OCI-LY7 (cell line): ENCODE data around the gene CSF2RB. TPM values are rescaled to one million over a fixed set of nuclear protein-coding genes. Genes with fewer than 3 reads are reported as not detected.

Experiments
- BruUV-seq: library from RNA; stranded (reverse); fragments of 400-500 nt; replicated peaks from 2 replicates; lab custom pipeline; 2021; lab: Mats Ljungman, UMichigan
- CTCF ChIA-PET: fragments of 300-600 bp; sonication (Branson Sonifier 250); formaldehyde crosslinking; loops from one replicate; lab custom pipeline; 2022; ENCODE audit warnings: antibody characterized with exemption; ENCODE audit not compliant: unreplicated experiment; lab: Charles Lee
- POLR2A ChIA-PET: fragments of 300-600 bp; sonication (Branson Sonifier 250); formaldehyde crosslinking; loops from one replicate; lab custom pipeline; 2022; ENCODE audit warnings: antibody characterized with exemption; lab: Charles Lee
- DNase-seq: peaks from one replicate; pipeline ENCODE4 v3.0.0-alpha.2; 2015; ENCODE audit warnings: low spot score
- H2AFZ ChIP-seq: fragments of 200-600 bp; sonication (generic), shearing (Covaris generic); 2 replicates; pipeline ENCODE4 v1.6.1; 2014; ENCODE audit warnings: mild to moderate bottlenecking, antibody characterized with exemption, low read length, moderate library complexity
- H3K27ac ChIP-seq: fragments of 200-600 bp; sonication (generic); 2 replicates; pipeline ENCODE4 v1.5.1; 2014; ENCODE audit warnings: mixed run types, low read depth, mild to moderate bottlenecking, moderate library complexity, low read length, inconsistent platforms; ENCODE audit not compliant: poor library complexity, severe bottlenecking
- H3K36me3 ChIP-seq: fragments of 200-600 bp; sonication (generic); 2 replicates; pipeline ENCODE4 v1.6.1; 2014; ENCODE audit warnings: mild to moderate bottlenecking, antibody characterized with exemption, low read length, moderate library complexity, mixed read lengths; ENCODE audit not compliant: insufficient read depth
- H3K4me1 ChIP-seq: fragments of 200-600 bp; sonication (generic); 2 replicates; pipeline ENCODE4 v1.5.1; 2014; ENCODE audit warnings: mild to moderate bottlenecking, low read length; ENCODE audit not compliant: insufficient read depth, poor library complexity, severe bottlenecking
- H3K4me2 ChIP-seq: fragments of 200-600 bp; sonication (generic); 2 replicates; pipeline ENCODE4 v1.6.1; 2014; ENCODE audit warnings: mild to moderate bottlenecking, low read length
- H3K4me3 ChIP-seq: fragments of 200-600 bp; sonication (generic); 2 replicates; pipeline ENCODE4 v1.5.1; 2014; ENCODE audit warnings: mild to moderate bottlenecking, low read depth, low read length; ENCODE audit not compliant: poor library complexity, severe bottlenecking
- H3K79me2 ChIP-seq: fragments of 200-600 bp; sonication (generic); 2 replicates; pipeline ENCODE4 v1.6.1; 2016; ENCODE audit warnings: low read depth, mild to moderate bottlenecking, low read length, moderate library complexity, mixed read lengths; ENCODE audit not compliant: insufficient read depth
- H3K9me2 ChIP-seq: fragments of 200-600 bp; sonication (generic); 2 replicates; pipeline ENCODE4 v1.6.1; 2016; ENCODE audit warnings: mild to moderate bottlenecking, low read length, mixed read lengths; ENCODE audit not compliant: insufficient read depth
- H3K9me3 ChIP-seq: fragments of 200-600 bp; sonication (generic); 2 replicates; pipeline ENCODE4 v1.6.1; 2014; ENCODE audit warnings: mild to moderate bottlenecking, mixed run types, low read length, mixed read lengths
- H4K20me1 ChIP-seq: fragments of 200-600 bp; sonication (generic); 2 replicates; pipeline ENCODE4 v1.6.1; 2014; ENCODE audit warnings: mild to moderate bottlenecking, antibody characterized with exemption, low read length, moderate library complexity, mixed read lengths; ENCODE audit not compliant: insufficient read depth
- CTCF ChIP-seq: fragments of 200-600 bp; sonication (generic); conservative IDR thresholded peaks from 2 replicates; pipeline ENCODE4 v1.5.1; 2014; ENCODE audit warnings: mild to moderate bottlenecking, antibody characterized with exemption, low read length, moderate library complexity, mixed read lengths
- EZH2phosphoT487 ChIP-seq: fragments of 200-600 bp; sonication (generic); IDR thresholded peaks from 2 replicates; pipeline ENCODE4 v1.6.1; 2018; ENCODE audit warnings: low read depth, borderline replicate concordance, mild to moderate bottlenecking, mixed run types, antibody characterized with exemption, low read length, moderate library complexity, mixed read lengths
- intact Hi-C: fragments of 100-400 bp; cut with micrococcal nuclease; formaldehyde crosslinking; loops from one replicate; pipeline ENCODE4 v1.10.0; 2022; ENCODE audit not compliant: unreplicated experiment
- total RNA-seq, 2 experiments: library from RNA; depleted of rRNA in 1 of 2; stranded (reverse); fragments of >200 nt in 1 of 2; shearing (Covaris generic) in 1 of 2; gene quantifications; 2 replicates each; pipeline ENCODE4 v1.2.3, GENCODE V29; 2014 to 2022

Gene CSF2RB
- total RNA-seq, 2 experiments from 2014 or later: 6.2 to 23.4 TPM

- POLR2A ChIA-PET: no interaction called here
- TF ChIP-seq EZH2phosphoT487: no peak
- no peak for TF ChIP-seq CTCF
- Histone ChIP-seq H4K20me1 (no peaks in the 10 kb centered on the region), H3K79me2 (no peaks in the 10 kb centered on the region), H3K4me1 (no peaks in the 10 kb centered on the region), H3K27ac (no peak overlapping the region), H3K9me2 (no peaks in the 10 kb centered on the region), H3K9me3 (no peaks in the 10 kb centered on the region), H2AFZ (no peak overlapping the region), H3K36me3 (no peaks in the 10 kb centered on the region), H3K4me3 (no peak overlapping the region), H3K4me2 (no peak overlapping the region)
- no peak for DNase-seq
- intact Hi-C loops: no loop called here
- CTCF ChIA-PET: no interaction called here
- BruUV-seq: no TSS peak
These were observed 53.6 kb downstream of the CSF2RB start for GRCh38 chr22:36966851-36967540.

GRCh38 chr22:36968249-36968964, 55.0 kb downstream of the CSF2RB start:
- Histone ChIP-seq H3K27ac (no peak overlapping the region), H3K4me3 (no peak overlapping the region), H3K4me1 (no peaks in the 10 kb centered on the region), H3K4me2 (no peak overlapping the region), H3K79me2 (no peaks in the 10 kb centered on the region), H3K36me3 (no peaks in the 10 kb centered on the region), H3K9me2 (no peaks in the 10 kb centered on the region), H2AFZ (no peak overlapping the region), H4K20me1 (no peaks in the 10 kb centered on the region), H3K9me3 (no peaks in the 10 kb centered on the region)
- DNase-seq: no peak
- BruUV-seq: no TSS peak
- POLR2A ChIA-PET: interaction anchor here (0.7 kb wide), 1 partner anchor 51 kb away, joined by 4 read pairs; the partner anchor contains the start of gene TST
- no peak for TF ChIP-seq EZH2phosphoT487
- TF ChIP-seq CTCF: no peak
- intact Hi-C loops: no loop called here
- CTCF ChIA-PET: no interaction called here
